Measurements from ENCODE around the gene SLA2.
"Not testable (repeated sequence)": the region's sequence is repeated elsewhere in the genome, so short reads cannot be mapped to it uniquely, and the experiment has no call there.

GRCh38 chr20:36638876-36639400 lies 7.1 kb downstream of the SLA2 start:
- TF ChIP-seq CTCF (IDR thresholded peaks at IDR 0.05; ENCODE audit: insufficient read depth, low read length, poor library complexity, severe bottlenecking); EZH2phosphoT487 (conservative IDR thresholded peaks at IDR 0.05; ENCODE audit: low read length): not testable (repeated sequence)

Measured in SU-DHL-6 (cell line).